HG02970 (cell line): ENCODE measurements around the gene EPHB6.

Experiments
- ATAC-seq: cut with Tn5 transposase; IDR thresholded peaks from one replicate; pipeline ENCODE4 v1.9.1; 2021; ENCODE audit warnings: mild to moderate bottlenecking, moderate library complexity, moderate number of reproducible peaks; ENCODE audit not compliant: unreplicated experiment, low FRiP score

Gene EPHB6

GRCh38 chr7:142894112-142894984 is 39.5 kb downstream of the EPHB6 start:
- ATAC-seq, result no peak

- no peak for ATAC-seq
Measured at GRCh38 chr7:142894985-142895593, 40.2 kb downstream of the EPHB6 start.

GRCh38 chr7:142896151-142896550 is 41.3 kb downstream of the EPHB6 start:
- ATAC-seq, result no peak

- no peak for ATAC-seq
Measured at GRCh38 chr7:142896741-142897379, 42.0 kb downstream of the EPHB6 start.

GRCh38 chr7:142897691-142898090 is 42.8 kb downstream of the EPHB6 start:
- no peak for ATAC-seq

- ATAC-seq, result no peak
Measured at GRCh38 chr7:142898377-142899170, 43.7 kb downstream of the EPHB6 start.

- ATAC-seq, result no peak
Measured at GRCh38 chr7:142899661-142900060, 44.8 kb downstream of the EPHB6 start.

- no peak for ATAC-seq
Measured at GRCh38 chr7:142901426-142902259, 46.8 kb downstream of the EPHB6 start.

- ATAC-seq, result no peak
Measured at GRCh38 chr7:142904128-142904527, 49.3 kb downstream of the EPHB6 start.

GRCh38 chr7:142905759-142906158 is 50.9 kb downstream of the EPHB6 start:
- no peak for ATAC-seq

GRCh38 chr7:142906643-142907042 is 51.8 kb downstream of the EPHB6 start:
- no peak for ATAC-seq

- ATAC-seq, result no peak
Measured at GRCh38 chr7:142908290-142908689, 53.4 kb downstream of the EPHB6 start.

GRCh38 chr7:142908921-142909890 is 54.3 kb downstream of the EPHB6 start:
- ATAC-seq, result no peak

GRCh38 chr7:142910031-142910433 is 55.2 kb downstream of the EPHB6 start:
- no peak for ATAC-seq

- no peak for ATAC-seq
Measured at GRCh38 chr7:142910481-142910880, 55.6 kb downstream of the EPHB6 start.

- no peak for ATAC-seq
Measured at GRCh38 chr7:142913051-142913450, 58.2 kb downstream of the EPHB6 start.

GRCh38 chr7:142913566-142913965 is 58.7 kb downstream of the EPHB6 start:
- no peak for ATAC-seq

GRCh38 chr7:142914121-142914520 is 59.2 kb downstream of the EPHB6 start:
- no peak for ATAC-seq

GRCh38 chr7:142915315-142915714 is 60.4 kb downstream of the EPHB6 start:
- ATAC-seq, result no peak
